ENCODE measurements around the gene LINS1. TPM values are rescaled to one million over a fixed set of nuclear protein-coding genes. Genes with fewer than 3 reads are reported as not detected.

Gene LINS1
- total RNA-seq, 1 experiment from 2014 or later = 17.3 TPM

DNA sequence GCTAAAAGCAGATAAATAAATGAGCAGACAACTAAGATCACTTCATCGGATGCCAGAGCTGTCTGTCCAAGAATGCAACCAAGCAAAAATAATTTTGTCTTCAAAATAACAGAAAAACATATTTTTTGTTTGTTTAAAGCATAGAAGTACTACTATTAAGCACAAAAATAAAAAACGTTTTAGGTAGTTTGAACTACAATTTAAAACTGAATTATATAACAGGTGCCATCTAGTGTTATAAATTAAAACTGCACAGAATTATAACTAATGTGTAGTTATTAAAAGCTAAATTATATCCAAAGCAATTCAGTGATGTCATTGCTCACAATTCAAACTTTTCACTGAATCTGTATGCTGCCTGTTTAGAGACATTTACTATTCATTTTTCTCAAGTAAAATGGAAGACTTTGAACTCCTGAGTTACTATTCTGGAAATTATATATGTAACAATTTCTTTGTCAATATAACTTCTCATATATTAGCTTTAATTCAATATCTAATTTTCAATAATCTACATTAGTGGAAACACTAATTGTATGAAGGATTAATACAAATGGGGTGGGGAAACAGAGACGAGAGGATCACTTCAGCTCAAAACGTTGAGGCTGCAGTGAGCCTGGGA is 29.5 kb downstream of the LINS1 start:
- H3K27ac ChIP-seq (ENCODE audit: low read depth, low read length, poor library complexity, severe bottlenecking) = no peak overlapping the region
- H3K36me3 ChIP-seq (ENCODE audit: insufficient read depth, low read length, poor library complexity, severe bottlenecking) = peaks cover 4% of the 10 kb centered on the region
- ChIA-PET POLR2A (ENCODE audit: low non-redundant PET) (no interaction called here), CTCF (interaction anchor here (1.2 kb wide), 1 partner anchor 223 kb away, joined by 11 read pairs; no protein-coding TSS in a partner anchor)
- no peak for TF ChIP-seq EZH2 (IDR thresholded peaks at IDR 0.05; ENCODE audit: borderline replicate concordance, low read depth, low read length, poor library complexity, severe bottlenecking)
- TF ChIP-seq, protein P1, sequence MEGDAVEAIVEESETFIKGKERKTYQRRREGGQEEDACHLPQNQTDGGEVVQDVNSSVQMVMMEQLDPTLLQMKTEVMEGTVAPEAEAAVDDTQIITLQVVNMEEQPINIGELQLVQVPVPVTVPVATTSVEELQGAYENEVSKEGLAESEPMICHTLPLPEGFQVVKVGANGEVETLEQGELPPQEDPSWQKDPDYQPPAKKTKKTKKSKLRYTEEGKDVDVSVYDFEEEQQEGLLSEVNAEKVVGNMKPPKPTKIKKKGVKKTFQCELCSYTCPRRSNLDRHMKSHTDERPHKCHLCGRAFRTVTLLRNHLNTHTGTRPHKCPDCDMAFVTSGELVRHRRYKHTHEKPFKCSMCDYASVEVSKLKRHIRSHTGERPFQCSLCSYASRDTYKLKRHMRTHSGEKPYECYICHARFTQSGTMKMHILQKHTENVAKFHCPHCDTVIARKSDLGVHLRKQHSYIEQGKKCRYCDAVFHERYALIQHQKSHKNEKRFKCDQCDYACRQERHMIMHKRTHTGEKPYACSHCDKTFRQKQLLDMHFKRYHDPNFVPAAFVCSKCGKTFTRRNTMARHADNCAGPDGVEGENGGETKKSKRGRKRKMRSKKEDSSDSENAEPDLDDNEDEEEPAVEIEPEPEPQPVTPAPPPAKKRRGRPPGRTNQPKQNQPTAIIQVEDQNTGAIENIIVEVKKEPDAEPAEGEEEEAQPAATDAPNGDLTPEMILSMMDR (conservative IDR thresholded peaks at IDR 0.05; ENCODE audit: low read depth, low read length) = peak; percentile 59
- H3K4me1 ChIP-seq (ENCODE audit: insufficient read depth, low read length, poor library complexity, severe bottlenecking) = no peaks in the 10 kb centered on the region
- intact Hi-C loops (cut with micrococcal nuclease; ENCODE audit: unreplicated experiment) = loop anchor here (5.0 kb wide), 1 partner anchor 225 kb away; no protein-coding TSS in a partner anchor
- BruUV-seq (replicated peaks) = no TSS peak
- no peak overlapping the region for H3K4me3 ChIP-seq (ENCODE audit: low read depth, low read length, poor library complexity, severe bottlenecking)
- no peaks in the 10 kb centered on the region for H3K27me3 ChIP-seq (replicated peaks; ENCODE audit: insufficient read depth, low read depth, low read length, poor library complexity)
- DNase-seq (ENCODE audit: low spot score) = peak; percentile 28
- H3K9me3 ChIP-seq (ENCODE audit: low read depth, low read length, poor library complexity, severe bottlenecking) = no peaks in the 10 kb centered on the region

DNA sequence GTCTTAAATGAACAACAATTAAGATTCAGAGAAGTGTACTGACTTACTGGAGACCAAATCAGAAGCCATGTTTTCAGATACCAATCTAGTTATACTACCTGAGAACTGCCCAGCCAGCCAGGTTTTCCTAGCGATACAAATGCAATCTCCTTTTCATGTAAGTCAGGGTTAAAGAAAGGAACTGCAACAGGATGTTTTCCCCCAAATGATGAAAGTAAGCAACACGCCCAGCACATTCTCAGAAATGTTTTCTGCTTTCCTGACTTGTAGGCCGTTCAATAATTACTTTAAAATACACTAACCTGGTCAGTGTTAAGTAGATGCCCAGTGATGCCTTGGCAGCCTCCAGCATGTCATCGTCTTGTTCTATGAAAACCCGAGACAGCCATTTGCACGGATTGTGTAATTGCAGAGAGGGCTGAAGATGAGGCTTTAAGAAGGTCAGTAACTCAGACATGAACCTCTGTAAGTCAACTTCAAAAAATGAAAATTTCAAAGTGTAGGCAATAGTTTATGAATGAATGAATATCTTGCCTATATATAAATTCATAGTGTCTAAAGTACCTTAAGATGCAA is 30.3 kb downstream of the LINS1 start:
- no TSS peak for BruUV-seq (replicated peaks)
- no peak for DNase-seq (ENCODE audit: low spot score)
- Histone ChIP-seq H3K36me3 (ENCODE audit: insufficient read depth, low read length, poor library complexity, severe bottlenecking) (peaks cover 4% of the 10 kb centered on the region), H3K27me3 (replicated peaks; ENCODE audit: insufficient read depth, low read depth, low read length, poor library complexity) (no peaks in the 10 kb centered on the region), H3K9me3 (ENCODE audit: low read depth, low read length, poor library complexity, severe bottlenecking) (no peaks in the 10 kb centered on the region), H3K4me1 (ENCODE audit: insufficient read depth, low read length, poor library complexity, severe bottlenecking) (no peaks in the 10 kb centered on the region), H3K4me3 (ENCODE audit: low read depth, low read length, poor library complexity, severe bottlenecking) (no peak overlapping the region), H3K27ac (ENCODE audit: low read depth, low read length, poor library complexity, severe bottlenecking) (no peak overlapping the region)
- ChIA-PET CTCF (interaction anchor here (1.2 kb wide), 1 partner anchor 222 kb away, joined by 11 read pairs; no protein-coding TSS in a partner anchor), POLR2A (ENCODE audit: low non-redundant PET) (no interaction called here)
- intact Hi-C loops (cut with micrococcal nuclease; ENCODE audit: unreplicated experiment) = loop anchor here (5.0 kb wide), 1 partner anchor 224 kb away; no protein-coding TSS in a partner anchor
- TF ChIP-seq EZH2 (IDR thresholded peaks at IDR 0.05; ENCODE audit: borderline replicate concordance, low read depth, low read length, poor library complexity, severe bottlenecking) = no peak
- TF ChIP-seq, protein P1 (conservative IDR thresholded peaks at IDR 0.05; ENCODE audit: low read depth, low read length) = no peak

DNA sequence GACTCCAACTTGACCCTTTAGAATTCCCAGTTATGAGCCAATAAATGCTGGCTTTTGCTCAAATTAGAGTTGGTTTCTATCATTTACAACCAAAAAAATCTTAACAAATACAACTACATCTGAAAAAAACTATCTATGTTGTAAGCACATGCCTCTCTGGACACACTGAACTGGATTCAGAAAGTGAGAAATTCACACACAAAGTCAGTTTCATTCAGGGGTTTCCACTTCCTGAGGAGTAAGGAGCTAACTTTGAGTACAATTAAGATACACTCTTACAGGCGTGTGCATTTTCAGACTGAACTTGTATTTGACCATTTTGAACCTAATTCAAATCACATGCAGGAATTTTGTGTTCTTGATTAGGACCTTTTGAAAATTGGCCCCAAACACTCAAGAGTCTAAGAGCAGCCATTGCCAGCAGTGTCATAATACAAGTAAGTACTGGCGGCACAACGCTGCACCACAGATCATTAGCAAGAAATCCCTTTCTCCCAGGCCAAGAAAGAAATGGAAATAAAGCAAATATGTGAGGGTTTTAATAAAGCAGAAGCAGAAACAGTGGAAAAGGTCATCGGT is 31.2 kb downstream of the LINS1 start:
- no peaks in the 10 kb centered on the region for H3K27me3 ChIP-seq (replicated peaks; ENCODE audit: insufficient read depth, low read depth, low read length, poor library complexity)
- no peak overlapping the region for H3K27ac ChIP-seq (ENCODE audit: low read depth, low read length, poor library complexity, severe bottlenecking)
- ChIA-PET CTCF (no interaction called here), POLR2A (ENCODE audit: low non-redundant PET) (no interaction called here)
- no peaks in the 10 kb centered on the region for H3K4me1 ChIP-seq (ENCODE audit: insufficient read depth, low read length, poor library complexity, severe bottlenecking)
- H3K4me3 ChIP-seq (ENCODE audit: low read depth, low read length, poor library complexity, severe bottlenecking) = no peak overlapping the region
- no peak for TF ChIP-seq EZH2 (IDR thresholded peaks at IDR 0.05; ENCODE audit: borderline replicate concordance, low read depth, low read length, poor library complexity, severe bottlenecking)
- TF ChIP-seq, protein P1 (conservative IDR thresholded peaks at IDR 0.05; ENCODE audit: low read depth, low read length) = no peak
- DNase-seq (ENCODE audit: low spot score) = no peak
- intact Hi-C loops (cut with micrococcal nuclease; ENCODE audit: unreplicated experiment) = loop anchor here (5.0 kb wide), 1 partner anchor 224 kb away; no protein-coding TSS in a partner anchor
- BruUV-seq (replicated peaks) = no TSS peak
- H3K36me3 ChIP-seq (ENCODE audit: insufficient read depth, low read length, poor library complexity, severe bottlenecking) = peaks cover 4% of the 10 kb centered on the region
- no peaks in the 10 kb centered on the region for H3K9me3 ChIP-seq (ENCODE audit: low read depth, low read length, poor library complexity, severe bottlenecking)
